Liver (tissue), 9 donors: ENCODE measurements around the gene PRKAB1. TPM values are rescaled to one million over a fixed set of nuclear protein-coding genes. Genes with fewer than 3 reads are reported as not detected.
A peak's percentile ranks its signal among the peaks of the same experiment; 100 is the strongest.
"Not testable (repeated sequence)": the region's sequence is repeated elsewhere in the genome, so short reads cannot be mapped to it uniquely, and the experiment has no call there.

ENCODE experiments used
- DNase-seq: peaks from one replicate; pipeline ENCODE4 v3.0.0-alpha.2; 2017; ENCODE audit warnings: low spot score
- H3K27ac ChIP-seq, 2 donors: one replicate each; pipeline ENCODE4 v1.7.0; 2013; ENCODE audit warnings: inconsistent platforms in 2 of 2, low read length in 2 of 2, control low read depth in 1 of 2, low read depth in 1 of 2, mild to moderate bottlenecking in 1 of 2
- H3K27me3 ChIP-seq, 4 donors: one replicate each; pipeline versions ENCODE4 v1.6.1 to v1.7.0; 2013; ENCODE audit warnings: low read length in 3 of 4, inconsistent platforms in 1 of 4, mild to moderate bottlenecking in 1 of 4, moderate library complexity in 1 of 4; ENCODE audit not compliant: control insufficient read depth in 4 of 4, insufficient read depth in 4 of 4
- H3K36me3 ChIP-seq, 4 donors: one replicate each; pipeline versions ENCODE4 v1.6.1 to v1.7.0; 2013; ENCODE audit warnings: low read length in 3 of 4, mild to moderate bottlenecking in 3 of 4, low read depth in 1 of 4, moderate library complexity in 1 of 4; ENCODE audit not compliant: control insufficient read depth in 4 of 4, insufficient read depth in 3 of 4
- H3K4me1 ChIP-seq, 4 donors: one replicate each; pipeline versions ENCODE4 v1.6.1 to v1.7.0; 2013; ENCODE audit warnings: low read length in 3 of 4, mild to moderate bottlenecking in 3 of 4, moderate library complexity in 1 of 4; ENCODE audit not compliant: control insufficient read depth in 4 of 4, insufficient read depth in 4 of 4
- H3K4me3 ChIP-seq, 3 donors: one replicate each; pipeline versions ENCODE4 v1.6.1 to v1.7.0; 2013; ENCODE audit warnings: low read length in 3 of 3, control low read depth in 1 of 3, low read depth in 1 of 3, mild to moderate bottlenecking in 1 of 3
- H3K9ac ChIP-seq, 2 donors: one replicate each; pipeline ENCODE4 v1.7.0; 2013; ENCODE audit warnings: low read length in 2 of 2, mild to moderate bottlenecking in 2 of 2, moderate library complexity in 2 of 2, control low read depth in 1 of 2, low read depth in 1 of 2
- H3K9me3 ChIP-seq, 4 donors: one replicate each; pipeline versions ENCODE4 v1.6.1 to v1.7.0; 2013; ENCODE audit warnings: low read length in 3 of 4; ENCODE audit not compliant: control insufficient read depth in 4 of 4
- ATF3 ChIP-seq: IDR thresholded peaks from 2 replicates; pipeline ENCODE4 v1.6.1; 2016; ENCODE audit warnings: antibody characterized with exemption
- CTCF ChIP-seq: fragments of 150-350 bp; IDR thresholded peaks from 2 replicates; pipeline ENCODE4 v1.5.1; 2017; ENCODE audit warnings: improper control_type of control experiment, low read depth, low read length; ENCODE audit not compliant: missing input control
- EGR1 ChIP-seq, 2 donors: IDR thresholded peaks; 2 replicates each; pipeline ENCODE4 v1.6.1; 2016 to 2018; ENCODE audit warnings: antibody characterized with exemption in 2 of 2, low read depth in 2 of 2
- FOXA1 ChIP-seq: IDR thresholded peaks from 2 replicates; pipeline ENCODE4 v1.6.1; 2016; ENCODE audit warnings: antibody characterized with exemption
- FOXA2 ChIP-seq: IDR thresholded peaks from 2 replicates; pipeline ENCODE4 v1.6.1; 2016; ENCODE audit warnings: antibody characterized with exemption
- GABPA ChIP-seq, 2 donors: IDR thresholded peaks in 1 of 2; conservative IDR thresholded peaks in 1 of 2; 2 replicates each; pipeline ENCODE4 v1.6.1; 2016; ENCODE audit warnings: antibody characterized with exemption in 2 of 2, mild to moderate bottlenecking in 1 of 2, moderate library complexity in 1 of 2
- HNF4A ChIP-seq, 2 donors: conservative IDR thresholded peaks; 2 replicates each; pipeline ENCODE4 v1.6.1; 2016; ENCODE audit warnings: antibody characterized with exemption in 2 of 2, mild to moderate bottlenecking in 2 of 2
- HNF4G ChIP-seq: IDR thresholded peaks from 2 replicates; pipeline ENCODE4 v1.6.1; 2016; ENCODE audit warnings: antibody characterized with exemption
- JUND ChIP-seq, 2 donors: IDR thresholded peaks; 2 replicates each; pipeline ENCODE4 v1.6.1; 2016; ENCODE audit warnings: antibody characterized with exemption in 2 of 2
- MAX ChIP-seq: IDR thresholded peaks from 2 replicates; pipeline ENCODE4 v1.6.1; 2016; ENCODE audit warnings: antibody characterized with exemption
- NR2F2 ChIP-seq: IDR thresholded peaks from 2 replicates; pipeline ENCODE4 v1.6.1; 2016; ENCODE audit warnings: antibody characterized with exemption
- RAD21 ChIP-seq, 2 donors: IDR thresholded peaks; 2 replicates each; pipeline ENCODE4 v1.6.1; 2016; ENCODE audit warnings: antibody characterized with exemption in 2 of 2, mild to moderate bottlenecking in 2 of 2
- REST ChIP-seq: IDR thresholded peaks from 2 replicates; pipeline ENCODE4 v1.6.1; 2016; ENCODE audit warnings: antibody characterized with exemption, mild to moderate bottlenecking
- RXRA ChIP-seq, 2 donors: IDR thresholded peaks; 2 replicates each; pipeline ENCODE4 v1.6.1; 2017 to 2018; ENCODE audit warnings: antibody characterized with exemption in 2 of 2, mild to moderate bottlenecking in 1 of 2
- SP1 ChIP-seq: IDR thresholded peaks from 2 replicates; pipeline ENCODE4 v1.6.1; 2018; ENCODE audit warnings: antibody characterized with exemption, mild to moderate bottlenecking
- TAF1 ChIP-seq: conservative IDR thresholded peaks from 2 replicates; pipeline ENCODE4 v1.6.1; 2016; ENCODE audit warnings: antibody characterized with exemption, mild to moderate bottlenecking
- YY1 ChIP-seq: IDR thresholded peaks from 2 replicates; pipeline ENCODE4 v1.6.1; 2016; ENCODE audit warnings: antibody characterized with exemption, mild to moderate bottlenecking
- ZBTB33 ChIP-seq: IDR thresholded peaks from 2 replicates; pipeline ENCODE4 v1.6.1; 2016; ENCODE audit warnings: antibody characterized with exemption
- WGBS: extraction: QIAGEN DNeasy Blood & Tissue Kit; methylation state at CpG from one replicate; pipeline ENCODE4 v1.1.7; 2013; 5-methylcytosine and 5-hydroxymethylcytosine counted together
- polyA plus RNA-seq, 2 donors: library from polyadenylated mRNA; stranded (reverse) in 1 of 2; unstranded in 1 of 2; fragments of 200-250 nt in 1 of 2; fragments of >200 nt in 1 of 2; fragmentation: Nextera tagmentation in 1 of 2; extraction: Ambion mirVana in 1 of 2; gene quantifications; one replicate each; pipeline versions ENCODE4 v1.2.1 to v1.2.3, GENCODE V29; 2013 to 2015
- total RNA-seq, 2 donors: library from RNA; depleted of rRNA; stranded (reverse); fragments of >200 nt; gene quantifications; one replicate each; pipeline ENCODE4 v1.2.3, GENCODE V29; 2014
- donor health status: healthy.
- donor health status: healthy.
- donor health status: healthy.
- donor health status: healthy.
- donor health status: healthy.

PRKAB1 gene
- total RNA-seq: 10 to 100 TPM; 11.1 to 29.9 TPM
- 10 to 100 TPM; 10.5 to 11.4 TPM for polyA plus RNA-seq

- H3K9ac ChIP-seq: peak within 1 kb of the TSS; percentile 66 to 84
- under 1% methylated on average over 69 of the region's 69 CpGs for WGBS
- peak within 1 kb of the TSS; percentile 65 to 88 for H3K27ac ChIP-seq
- H3K4me3 ChIP-seq: peak within 1 kb of the TSS; percentile 81 to 99 (median 92)
- TF ChIP-seq GABPA (IDR thresholded peaks at IDR 0.05 in 1 of 2, conservative IDR thresholded peaks at IDR 0.05 in 1 of 2) (peak; percentile 96 to 99), RXRA (IDR thresholded peaks at IDR 0.05) (peak; percentile 32 to 44), REST (peak; percentile 40), CTCF (peak; percentile 90), RAD21 (IDR thresholded peaks at IDR 0.05) (peak; percentile 64 to 74), MAX (peak; percentile 86), FOXA1 (no peak), HNF4G (no peak), JUND (IDR thresholded peaks at IDR 0.05) (peak in 1 of 2 donors; percentile 23), EGR1 (IDR thresholded peaks at IDR 0.05; ENCODE audit: low read depth in 2 of 2) (peak; percentile 38 to 41), ATF3 (no peak), FOXA2 (no peak), TAF1 (no peak), ZBTB33 (peak; percentile 90), NR2F2 (peak; percentile 35), HNF4A (conservative IDR thresholded peaks at IDR 0.05) (peak in 1 of 2 donors; percentile 7), SP1 (peak; percentile 53), YY1 (peak; percentile 61)
- H3K4me1 ChIP-seq: peaks cover 4 to 24% (median 16%) of the 10 kb centered on the region in 4 donors
- no peaks in the 10 kb centered on the region for H3K27me3 ChIP-seq
- DNase-seq: peak; percentile 95
- peaks cover 0 to 11% (median 4%) of the 10 kb centered on the region in 4 donors for H3K36me3 ChIP-seq
- no peaks in the 10 kb centered on the region for H3K9me3 ChIP-seq
Observed at GRCh38 chr12:119667577-119668323, at the start of gene PRKAB1. Gene PRKAB1, plus strand, starts transcription at chr12:119668133. Its CDS starts 112 bp downstream, at chr12:119668245.

- not testable (repeated sequence) for H3K27ac ChIP-seq, H3K9me3 ChIP-seq, H3K36me3 ChIP-seq, H3K4me1 ChIP-seq, H3K27me3 ChIP-seq, DNase-seq, H3K9ac ChIP-seq, H3K4me3 ChIP-seq
- WGBS: 100% methylated on average over 1 of the region's 1 CpG
Observed at GRCh38 chr12:119618328-119618896, 49.5 kb upstream of the PRKAB1 start.
